RWPE1 (cell line): Measurements from ENCODE around the gene SERPINA3.

Source experiments
- CTCF ChIA-PET: fragments of 350-600 bp; sonication (Branson Sonifier 250); formaldehyde crosslinking; extraction: SDS; loops from one replicate; lab custom pipeline; 2021; lab: Yijun Ruan, JAX
- POLR2A ChIA-PET: fragments of 400-600 bp; formaldehyde crosslinking; extraction: SDS; loops from one replicate; lab custom pipeline; 2020; ENCODE audit warnings: antibody characterized with exemption; ENCODE audit not compliant: low non-redundant PET; lab: Yijun Ruan, JAX
- DNase-seq: peaks from one replicate; pipeline ENCODE4 v3.0.0; 2012; ENCODE audit warnings: low spot score
- H3K27ac ChIP-seq: fragments of 450-650 bp; 2 replicates; pipeline ENCODE4 v1.5.1; 2017
- TF ChIP-seq, protein P1 (sequence below): fragments of 450-650 bp; conservative IDR thresholded peaks from 2 replicates; pipeline ENCODE4 v1.5.1; 2017; ENCODE audit warnings: low read depth, mild to moderate bottlenecking

Gene SERPINA3

DNA sequence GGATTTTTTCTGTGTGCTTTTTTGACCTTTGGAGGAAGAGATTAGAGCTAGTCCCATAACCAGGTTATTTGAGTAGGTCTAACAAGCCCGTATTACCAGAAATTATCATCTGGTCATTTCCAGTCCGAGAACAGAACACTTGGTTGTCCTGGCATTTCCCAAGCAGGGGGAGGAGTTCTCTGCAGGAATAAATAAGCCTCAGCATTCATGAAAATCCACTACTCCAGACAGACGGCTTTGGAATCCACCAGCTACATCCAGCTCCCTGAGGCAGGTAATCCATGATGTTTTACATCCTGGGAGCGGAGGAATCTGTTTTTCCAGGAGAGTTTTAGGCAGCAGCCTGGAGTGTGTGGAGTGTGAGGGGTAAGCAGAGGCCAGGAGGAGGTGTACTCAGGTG, at the start of gene SERPINA3:
SERPINA3 (plus strand) TSS at position 218 of the 400 bp plus-strand sequence. CDS start 2,051 bp downstream, outside the sequence.
- TF ChIP-seq, protein P1, sequence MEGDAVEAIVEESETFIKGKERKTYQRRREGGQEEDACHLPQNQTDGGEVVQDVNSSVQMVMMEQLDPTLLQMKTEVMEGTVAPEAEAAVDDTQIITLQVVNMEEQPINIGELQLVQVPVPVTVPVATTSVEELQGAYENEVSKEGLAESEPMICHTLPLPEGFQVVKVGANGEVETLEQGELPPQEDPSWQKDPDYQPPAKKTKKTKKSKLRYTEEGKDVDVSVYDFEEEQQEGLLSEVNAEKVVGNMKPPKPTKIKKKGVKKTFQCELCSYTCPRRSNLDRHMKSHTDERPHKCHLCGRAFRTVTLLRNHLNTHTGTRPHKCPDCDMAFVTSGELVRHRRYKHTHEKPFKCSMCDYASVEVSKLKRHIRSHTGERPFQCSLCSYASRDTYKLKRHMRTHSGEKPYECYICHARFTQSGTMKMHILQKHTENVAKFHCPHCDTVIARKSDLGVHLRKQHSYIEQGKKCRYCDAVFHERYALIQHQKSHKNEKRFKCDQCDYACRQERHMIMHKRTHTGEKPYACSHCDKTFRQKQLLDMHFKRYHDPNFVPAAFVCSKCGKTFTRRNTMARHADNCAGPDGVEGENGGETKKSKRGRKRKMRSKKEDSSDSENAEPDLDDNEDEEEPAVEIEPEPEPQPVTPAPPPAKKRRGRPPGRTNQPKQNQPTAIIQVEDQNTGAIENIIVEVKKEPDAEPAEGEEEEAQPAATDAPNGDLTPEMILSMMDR, result no peak
- POLR2A ChIA-PET, result no interaction called here
- no peak for DNase-seq

GRCh38 chr14:94562941-94563883, 49.0 kb upstream of the SERPINA3 start:
- POLR2A ChIA-PET, result no interaction called here

More for the DNA sequence above, at the start of gene SERPINA3:
- H3K27ac ChIP-seq, result peak within 1 kb of the TSS; percentile 84
- CTCF ChIA-PET, result no interaction called here

DNA sequence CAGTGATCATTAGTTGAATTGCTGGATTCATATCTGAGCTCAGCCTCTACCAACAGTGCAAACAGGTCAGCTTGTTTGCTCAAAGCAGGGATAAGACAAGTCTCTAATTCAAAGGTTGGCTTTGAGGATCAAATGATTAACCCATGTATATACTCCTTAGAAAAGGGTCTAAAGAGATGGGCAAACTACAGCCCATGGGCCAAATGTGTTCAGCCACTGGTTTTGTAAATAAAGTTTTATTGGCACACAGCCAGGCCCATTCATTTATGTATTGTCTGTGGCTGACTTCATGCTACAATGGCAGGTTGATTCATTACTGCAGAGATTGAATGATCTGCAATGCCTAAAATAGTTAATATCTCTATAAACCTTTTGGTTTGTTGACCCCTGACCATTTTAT, 47.8 kb upstream of the SERPINA3 start:
- no peak overlapping the region for H3K27ac ChIP-seq
- ChIA-PET CTCF (no interaction called here), POLR2A (no interaction called here)
- TF ChIP-seq, protein P1, result no peak
- DNase-seq, result no peak

More at GRCh38 chr14:94562941-94563883, 49.0 kb upstream of the SERPINA3 start:
- no peak overlapping the region for H3K27ac ChIP-seq
- DNase-seq, result no peak
- CTCF ChIA-PET, result no interaction called here
- TF ChIP-seq, protein P1, result no peak

DNA sequence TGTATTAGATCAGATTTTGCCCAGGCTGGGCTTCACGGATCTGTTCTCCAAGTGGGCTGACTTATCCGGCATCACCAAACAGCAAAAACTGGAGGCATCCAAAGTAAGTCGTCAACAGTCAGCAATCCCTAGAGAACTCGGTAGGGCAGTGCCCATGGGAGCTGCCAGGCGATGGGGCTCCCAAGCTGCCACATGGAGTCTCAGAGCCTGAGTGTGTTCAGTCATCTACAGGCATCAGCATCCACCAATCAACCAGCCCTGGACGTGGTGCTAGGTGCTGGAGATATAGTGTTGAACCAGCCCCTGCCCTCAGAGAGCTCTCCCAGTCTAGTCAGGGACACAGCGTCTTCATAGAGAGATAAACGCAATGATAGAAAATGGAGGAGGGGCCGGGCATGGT, 44.0 kb upstream of the SERPINA3 start:
- H3K27ac ChIP-seq, result no peak overlapping the region
- TF ChIP-seq, protein P1, result no peak
- DNase-seq, result no peak
- ChIA-PET CTCF (interaction anchor here (0.6 kb wide), 1 partner anchor 916 kb away, joined by 3 read pairs; no protein-coding TSS in a partner anchor), POLR2A (no interaction called here)

- DNase-seq, result no peak
- TF ChIP-seq, protein P1, result no peak
- CTCF ChIA-PET, result no interaction called here
- no peak overlapping the region for H3K27ac ChIP-seq
- POLR2A ChIA-PET, result no interaction called here
Measured at GRCh38 chr14:94569381-94570001, 42.7 kb upstream of the SERPINA3 start.

DNA sequence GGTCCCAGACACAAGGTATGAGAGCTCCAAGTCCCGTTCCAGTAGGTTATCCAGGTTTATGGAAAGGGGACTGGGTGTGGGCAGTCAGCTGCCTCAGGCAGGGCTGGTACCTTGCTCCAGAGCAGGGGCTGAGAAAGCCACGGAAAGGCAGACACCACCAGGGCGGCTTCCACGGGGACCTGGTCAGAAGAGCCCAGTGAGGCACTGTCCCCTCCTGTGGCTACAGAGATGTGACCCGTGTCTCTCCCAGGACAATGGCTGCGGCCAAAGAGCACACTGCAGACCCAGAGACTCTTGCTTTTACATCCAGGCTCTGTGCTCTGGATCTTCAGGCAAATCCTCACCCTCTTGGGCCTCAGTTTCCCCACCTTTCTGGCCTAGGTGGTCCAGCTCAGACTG, 42.2 kb upstream of the SERPINA3 start:
- no peak for DNase-seq
- TF ChIP-seq, protein P1, result no peak
- ChIA-PET POLR2A (no interaction called here), CTCF (no interaction called here)
- H3K27ac ChIP-seq, result no peak overlapping the region
